ENCODE data around the gene CACNA1A.

DNA sequence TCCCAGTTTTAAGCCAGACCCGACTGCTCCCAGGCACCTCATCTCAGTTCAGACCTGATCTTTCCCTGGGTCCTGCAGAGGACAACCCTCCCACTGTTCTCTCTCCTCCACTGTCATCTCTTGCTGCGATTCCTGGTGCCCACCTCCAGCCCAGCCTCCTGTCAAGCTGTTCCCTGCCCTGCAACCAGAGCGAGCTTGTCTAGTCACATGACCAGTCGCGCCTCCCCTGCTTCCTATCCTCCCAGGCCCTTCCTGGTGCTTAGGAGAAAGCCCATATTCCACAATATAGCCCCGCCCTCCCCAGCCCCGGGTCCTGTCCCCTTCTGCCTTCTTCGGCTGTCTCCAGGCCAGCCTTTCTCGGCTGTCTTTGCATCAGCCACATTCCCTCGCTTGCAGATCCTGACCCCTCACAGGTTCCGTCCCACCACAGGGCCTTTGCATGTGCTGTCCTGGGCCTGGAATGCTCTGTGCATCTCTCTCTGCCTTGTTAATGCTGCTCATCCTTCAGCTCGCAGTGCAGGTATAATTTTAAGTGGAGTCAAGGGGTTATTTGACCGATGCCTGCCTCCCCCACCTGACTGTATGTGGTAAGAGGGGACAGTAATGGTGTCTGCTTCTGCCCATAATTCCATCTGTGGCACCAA, 267.3 kb downstream of the CACNA1A start:
- TF ChIP-seq, protein P1, sequence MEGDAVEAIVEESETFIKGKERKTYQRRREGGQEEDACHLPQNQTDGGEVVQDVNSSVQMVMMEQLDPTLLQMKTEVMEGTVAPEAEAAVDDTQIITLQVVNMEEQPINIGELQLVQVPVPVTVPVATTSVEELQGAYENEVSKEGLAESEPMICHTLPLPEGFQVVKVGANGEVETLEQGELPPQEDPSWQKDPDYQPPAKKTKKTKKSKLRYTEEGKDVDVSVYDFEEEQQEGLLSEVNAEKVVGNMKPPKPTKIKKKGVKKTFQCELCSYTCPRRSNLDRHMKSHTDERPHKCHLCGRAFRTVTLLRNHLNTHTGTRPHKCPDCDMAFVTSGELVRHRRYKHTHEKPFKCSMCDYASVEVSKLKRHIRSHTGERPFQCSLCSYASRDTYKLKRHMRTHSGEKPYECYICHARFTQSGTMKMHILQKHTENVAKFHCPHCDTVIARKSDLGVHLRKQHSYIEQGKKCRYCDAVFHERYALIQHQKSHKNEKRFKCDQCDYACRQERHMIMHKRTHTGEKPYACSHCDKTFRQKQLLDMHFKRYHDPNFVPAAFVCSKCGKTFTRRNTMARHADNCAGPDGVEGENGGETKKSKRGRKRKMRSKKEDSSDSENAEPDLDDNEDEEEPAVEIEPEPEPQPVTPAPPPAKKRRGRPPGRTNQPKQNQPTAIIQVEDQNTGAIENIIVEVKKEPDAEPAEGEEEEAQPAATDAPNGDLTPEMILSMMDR (IDR thresholded peaks at IDR 0.05) = no peak
- no peak for TF ChIP-seq POLR2A (IDR thresholded peaks at IDR 0.05)

All from body of pancreas (tissue), 4 donors.